ACHN (cell line): ENCODE data around the gene BOK.
"Not testable (repeated sequence)": the region's sequence is repeated elsewhere in the genome, so short reads cannot be mapped to it uniquely, and the experiment has no call there.

ENCODE experiments used
- DNase-seq: peaks from one replicate; pipeline ENCODE4 v3.0.0-alpha.2; 2015
- in situ Hi-C: cut with HindIII; loops from 2 replicates; pipeline ENCODE4 v1.10.0; 2017; ENCODE audit warnings: low sequenced_read_pairs, low pct_ligation_motif_present, low pct_unique_long_range_greater_than_20kb

Gene BOK

DNA sequence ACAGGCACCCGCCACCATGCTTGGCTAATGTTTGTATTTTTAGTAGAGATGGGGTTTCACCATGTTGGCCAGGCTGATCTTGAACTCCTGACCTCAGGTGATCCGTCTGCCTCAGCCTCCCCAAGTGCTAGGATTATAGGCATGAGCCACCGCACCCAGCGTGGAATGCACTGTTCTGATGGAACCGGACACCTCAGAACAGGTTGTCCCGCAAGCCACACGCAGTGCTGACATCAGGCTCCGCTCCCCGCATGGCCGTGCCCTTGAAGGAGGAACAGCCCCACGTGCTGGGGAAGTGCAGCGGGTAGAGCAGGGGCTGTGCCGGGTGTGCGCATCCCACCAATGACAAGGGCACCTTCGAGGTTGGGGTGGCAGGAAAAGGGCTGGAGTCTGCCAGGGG lies 8.7 kb downstream of the BOK start:
- in situ Hi-C loops, DNase-seq: not testable (repeated sequence)

DNA sequence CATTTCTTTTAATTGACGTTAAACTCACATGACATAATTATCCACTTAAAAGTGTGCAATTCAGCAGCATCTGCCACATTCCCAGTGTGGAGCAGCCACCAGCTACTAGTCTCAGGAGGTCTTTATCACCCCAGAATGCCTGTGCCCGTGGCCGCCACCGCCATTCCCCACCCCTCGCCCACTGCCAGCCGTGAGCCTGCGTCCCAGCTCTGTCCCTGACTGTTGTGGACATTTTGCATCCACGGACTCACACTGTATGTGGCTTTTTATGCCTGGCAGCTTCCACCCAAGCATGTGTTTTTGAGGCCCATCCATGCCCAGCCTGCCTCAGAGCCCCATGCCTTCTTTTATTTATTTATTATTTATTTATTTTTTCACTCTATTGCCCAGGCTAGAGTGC lies 9.2 kb downstream of the BOK start:
- in situ Hi-C loops, result no loop called here
- DNase-seq, result no peak

DNA sequence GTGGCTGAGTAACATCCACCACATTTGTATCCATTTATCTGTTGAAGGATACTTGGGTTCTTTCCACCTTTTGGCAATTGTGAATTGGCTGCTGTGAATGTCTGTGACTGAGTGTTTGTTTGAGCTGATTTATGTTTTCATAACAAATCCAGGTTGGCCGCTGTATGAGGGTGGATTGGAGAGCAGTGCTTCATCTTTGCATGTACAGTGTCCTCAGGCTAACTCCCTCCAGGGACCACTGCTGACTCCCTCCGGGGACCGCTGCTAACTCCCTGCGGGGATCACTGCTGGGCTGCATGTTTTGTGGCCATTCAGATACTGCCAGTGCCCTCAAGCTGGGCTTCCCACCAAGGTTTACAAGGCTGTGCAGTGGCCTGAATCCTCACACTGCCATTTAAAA lies 10.2 kb downstream of the BOK start:
- in situ Hi-C loops, result no loop called here
- DNase-seq, result no peak

DNA sequence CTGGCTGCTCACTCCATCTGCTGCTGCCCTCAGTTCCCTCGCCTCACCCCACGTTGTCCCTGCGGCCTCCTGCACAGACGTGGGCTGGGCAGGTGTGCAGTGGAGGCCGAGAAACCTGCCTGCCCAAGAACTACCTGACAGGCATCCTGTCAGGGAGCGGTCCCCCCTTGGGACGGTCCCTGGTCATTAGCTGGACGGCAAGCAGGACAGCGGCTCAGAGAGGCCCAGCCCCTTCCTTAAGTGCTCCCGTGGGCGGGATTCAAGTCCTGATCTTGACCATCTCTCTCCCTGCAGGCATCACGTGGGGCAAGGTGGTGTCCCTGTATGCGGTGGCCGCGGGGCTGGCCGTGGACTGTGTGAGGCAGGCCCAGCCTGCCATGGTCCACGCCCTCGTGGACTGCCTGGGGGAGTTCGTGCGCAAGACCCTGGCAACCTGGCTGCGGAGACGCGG lies 11.3 kb downstream of the BOK start:
- DNase-seq, result no peak

DNA sequence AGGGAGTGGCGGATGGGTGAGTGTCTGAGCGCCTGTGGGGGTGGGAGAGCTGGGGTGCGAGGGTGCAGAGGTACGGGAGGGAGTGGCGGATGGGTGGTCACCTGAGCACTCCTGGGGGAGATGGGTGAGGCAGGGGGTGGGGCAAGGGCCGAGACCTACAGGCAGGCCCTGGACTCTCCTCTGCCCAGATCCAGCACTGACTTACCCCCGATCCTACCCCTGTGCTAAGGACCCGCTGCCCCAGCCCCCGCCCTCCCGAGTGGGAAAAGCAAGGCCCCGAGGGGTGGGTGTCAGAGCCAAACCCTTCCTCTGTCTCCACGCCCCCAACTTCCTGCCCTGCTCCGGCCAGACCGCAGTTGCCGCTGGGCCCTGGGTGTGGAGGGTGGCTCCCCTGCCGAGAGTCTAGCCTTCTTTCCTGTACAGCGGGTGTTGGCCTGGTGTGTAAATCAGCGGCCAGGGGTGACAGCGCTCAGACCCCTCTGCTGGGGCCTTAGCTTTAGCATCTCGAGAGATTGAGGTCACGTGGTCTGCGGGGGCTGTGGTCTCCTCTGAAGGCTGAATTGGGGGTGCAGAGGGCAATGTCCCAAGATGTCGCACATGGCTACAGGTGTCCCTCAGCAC lies 12.5 kb downstream of the BOK start:
- no peak for DNase-seq
- in situ Hi-C loops, result no loop called here

More for the DNA sequence above, 11.3 kb downstream of the BOK start:
- in situ Hi-C loops, result no loop called here

DNA sequence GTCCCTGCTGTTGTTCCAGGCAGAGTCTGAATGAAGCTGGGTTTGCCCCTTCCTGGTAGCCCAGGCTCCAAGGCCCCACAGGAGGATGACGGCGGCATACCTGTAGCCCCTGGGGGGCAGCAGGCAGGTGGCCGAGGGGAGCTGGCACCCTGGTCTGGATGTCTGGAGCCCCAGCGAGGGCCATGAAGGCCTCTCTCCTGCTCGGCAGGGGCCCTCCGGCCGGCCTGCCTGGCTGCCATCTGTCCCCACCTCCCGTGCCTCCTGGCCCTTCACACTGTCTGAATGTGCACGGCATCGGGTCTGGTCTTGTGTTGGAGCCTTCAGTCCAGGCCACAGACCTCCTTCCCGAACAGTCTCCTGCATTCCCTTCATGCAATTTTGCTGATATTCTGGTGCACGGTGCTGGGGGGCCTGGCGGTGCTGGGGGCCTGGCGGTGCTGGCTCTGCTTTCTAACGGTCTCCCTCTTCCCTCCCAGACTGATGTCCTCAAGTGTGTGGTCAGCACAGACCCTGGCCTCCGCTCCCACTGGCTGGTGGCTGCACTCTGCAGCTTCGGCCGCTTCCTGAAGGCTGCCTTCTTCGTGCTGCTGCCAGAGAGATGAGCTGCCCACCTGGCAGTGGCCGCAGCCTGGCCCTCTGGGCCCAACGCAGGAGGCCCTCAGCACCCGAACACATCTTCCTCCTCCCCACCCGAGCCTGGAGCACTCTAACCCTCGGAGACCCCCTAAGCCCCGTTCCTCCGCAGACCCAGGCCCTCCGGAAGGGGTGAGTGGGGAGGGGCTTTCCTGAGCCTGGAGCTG lies 13.5 kb downstream of the BOK start:
- no peak for DNase-seq
- in situ Hi-C loops, result no loop called here

DNA sequence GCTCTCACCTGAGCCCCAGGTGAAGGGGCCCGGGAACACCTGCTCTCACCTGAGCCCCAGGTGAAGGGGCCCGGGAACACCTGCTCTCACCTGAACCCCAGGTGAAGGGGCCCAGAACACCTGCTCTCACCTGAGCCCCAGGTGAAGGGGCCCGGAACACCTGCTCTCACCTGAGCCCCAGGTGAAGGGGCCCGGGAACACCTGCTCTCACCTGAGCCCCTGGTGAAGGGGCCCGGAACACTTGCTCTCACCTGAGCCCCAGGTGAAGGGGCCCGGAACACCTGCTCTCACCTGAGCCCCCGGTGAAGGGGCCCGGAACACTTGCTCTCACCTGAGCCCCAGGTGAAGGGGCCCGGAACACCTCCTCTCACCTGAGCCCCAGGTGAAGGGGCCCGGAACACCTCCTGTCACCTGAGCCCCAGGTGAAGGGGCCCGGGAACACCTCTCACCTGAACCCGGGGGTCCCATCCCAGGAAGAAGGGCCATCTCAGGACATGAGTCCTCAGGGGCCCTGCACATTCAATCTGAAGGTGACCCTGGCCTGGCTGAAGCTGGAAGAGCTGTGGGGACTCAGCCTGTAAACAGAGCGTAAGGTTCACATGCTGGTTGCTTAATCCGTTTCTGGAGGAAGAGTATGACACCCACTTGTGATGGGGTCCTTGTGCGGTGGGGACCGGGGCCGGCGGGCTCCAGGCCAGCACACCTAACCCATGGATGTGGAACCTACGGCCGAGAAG lies 14.5 kb downstream of the BOK start:
- DNase-seq, in situ Hi-C loops: not testable (repeated sequence)

DNA sequence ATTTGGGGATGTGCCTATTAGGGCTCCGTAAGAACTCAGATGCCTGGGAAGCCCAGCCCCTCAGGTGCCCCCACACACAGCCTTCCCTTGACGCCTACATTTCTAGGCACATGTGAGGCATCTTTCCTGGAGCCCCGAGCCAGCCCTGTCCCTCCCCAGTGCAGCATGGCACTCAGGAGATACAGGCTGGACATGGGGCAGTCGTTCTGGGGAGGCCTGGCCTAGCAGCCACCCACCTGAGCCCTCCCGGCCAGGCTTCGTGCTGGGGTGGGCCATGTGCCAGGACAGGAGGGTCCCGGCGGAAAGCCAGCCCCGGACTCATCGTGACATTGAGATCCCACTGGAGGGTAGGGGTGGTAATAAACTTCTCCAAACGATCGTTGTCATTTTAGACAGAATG lies 15.2 kb downstream of the BOK start:
- in situ Hi-C loops, result no loop called here

DNA sequence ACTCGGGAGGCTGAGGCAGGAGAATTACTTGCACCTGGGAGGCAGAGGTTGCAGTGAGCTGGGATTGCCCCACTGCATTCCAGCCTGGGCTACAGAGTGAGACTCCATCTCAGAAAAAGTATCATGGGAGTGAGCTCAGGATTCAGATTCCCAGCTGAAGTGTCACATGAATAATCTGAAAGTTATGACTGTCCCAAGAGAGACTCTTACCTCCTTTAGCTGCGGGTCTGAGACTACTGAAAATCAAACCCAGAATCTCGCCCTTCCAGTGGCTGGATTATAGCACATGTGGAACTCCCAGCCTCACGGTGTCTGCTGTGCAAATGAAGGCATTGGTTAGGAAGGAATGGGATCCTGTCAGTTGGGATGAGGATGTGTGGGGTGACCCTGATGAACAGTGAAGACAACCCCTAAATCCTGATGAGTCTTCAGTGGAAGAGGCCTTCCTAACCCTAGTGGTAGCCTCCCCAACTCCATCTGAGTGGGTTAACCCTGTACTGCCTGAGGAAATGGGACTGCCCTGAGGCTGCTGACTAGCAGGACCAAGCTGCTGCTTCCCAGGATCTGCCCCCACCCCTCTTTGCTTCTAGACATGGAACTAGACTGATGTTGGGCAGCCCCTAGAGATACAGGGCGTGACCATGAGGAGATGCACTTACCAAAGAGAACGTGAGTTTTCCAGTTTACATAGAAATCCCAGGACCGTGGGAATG lies 16.5 kb downstream of the BOK start:
- no peak for DNase-seq
- in situ Hi-C loops, result no loop called here

More for the DNA sequence above, 15.2 kb downstream of the BOK start:
- no peak for DNase-seq

DNA sequence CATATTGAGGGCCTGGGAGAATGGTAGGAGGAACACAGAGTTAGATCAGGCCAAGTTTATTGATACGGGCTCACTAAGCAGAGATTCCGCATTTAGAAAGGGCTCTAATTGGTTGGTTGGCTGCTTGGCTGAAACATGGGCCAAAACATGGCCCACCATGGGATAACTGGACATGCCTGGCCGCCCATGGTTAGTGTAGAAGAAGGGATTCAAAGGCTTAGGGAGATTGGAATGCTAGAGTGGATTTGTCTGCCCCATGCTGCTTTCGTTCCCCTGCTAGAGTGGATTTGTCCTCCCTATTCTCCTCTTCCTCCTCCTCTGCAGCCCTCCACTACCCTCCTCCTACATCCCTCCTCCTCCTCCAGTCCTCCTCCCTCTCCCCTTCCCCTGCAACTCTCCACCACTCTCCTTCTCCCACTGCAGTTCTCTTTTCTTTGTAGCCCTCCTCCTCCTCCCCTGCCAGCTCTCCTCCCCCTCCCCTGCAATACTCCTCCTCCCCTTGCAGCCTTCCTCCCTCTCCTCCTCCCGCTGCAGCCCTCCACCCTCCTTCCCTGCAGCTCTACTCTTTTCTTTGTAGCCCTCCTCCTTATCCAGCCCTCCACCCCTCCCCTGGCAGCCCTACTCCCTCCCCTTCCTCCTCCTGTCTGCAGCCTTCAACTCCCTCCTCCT lies 17.2 kb downstream of the BOK start:
- in situ Hi-C loops, result no loop called here

DNA sequence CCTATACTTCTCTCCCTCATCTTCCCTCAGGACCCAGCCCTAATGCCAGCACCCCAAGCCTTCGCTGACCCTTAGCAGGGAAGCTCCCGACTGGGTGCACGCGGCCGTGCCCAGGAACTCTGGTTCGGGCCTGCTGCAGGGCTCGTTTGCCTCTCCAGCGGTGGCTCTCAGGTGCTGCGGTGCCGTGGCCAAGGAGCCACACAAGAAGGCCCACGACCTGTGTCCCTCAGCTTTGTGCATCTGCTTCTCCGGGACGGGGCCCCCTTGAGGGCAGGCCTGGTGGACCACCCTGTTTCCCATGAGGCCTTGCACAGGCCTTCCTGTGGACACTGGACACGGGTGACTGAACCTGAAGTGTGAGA lies 17.7 kb downstream of the BOK start:
- DNase-seq, result no peak
- in situ Hi-C loops, result no loop called here

More for the DNA sequence above, 17.2 kb downstream of the BOK start:
- DNase-seq, result no peak

DNA sequence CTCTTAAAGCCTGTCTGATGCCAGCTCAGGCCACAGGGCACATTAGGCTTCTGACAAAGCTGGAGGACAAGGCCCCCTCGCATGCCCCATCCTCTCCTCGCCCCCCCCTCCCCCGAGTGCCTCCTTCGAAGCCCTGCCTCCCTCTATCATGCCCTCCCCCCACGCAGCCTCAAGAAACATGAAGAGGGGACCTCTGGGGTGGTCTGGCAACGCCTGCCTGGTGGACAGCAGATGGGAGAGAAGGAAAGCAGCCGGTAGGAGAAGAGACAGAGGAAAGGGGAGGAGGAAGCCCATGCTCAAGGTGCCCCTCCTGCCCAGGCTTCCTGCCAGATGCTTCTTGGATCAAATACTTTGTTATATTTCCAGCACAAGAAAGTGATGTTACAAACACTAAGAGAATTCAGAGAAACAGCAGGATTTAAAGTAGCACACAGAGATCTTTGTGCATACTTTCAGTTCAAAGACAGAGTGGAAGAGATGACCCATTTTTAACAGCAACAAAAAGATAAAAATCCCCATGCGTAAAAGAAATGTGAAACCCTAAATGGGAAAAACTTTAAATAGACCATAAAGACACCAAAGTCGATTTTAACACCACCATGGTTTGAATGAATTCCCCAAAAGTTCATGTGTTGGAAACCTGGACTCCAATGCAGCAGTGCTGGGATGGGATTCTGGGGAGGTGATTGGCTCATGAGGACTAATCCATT lies 19.0 kb downstream of the BOK start:
- in situ Hi-C loops, result no loop called here
- no peak for DNase-seq

DNA sequence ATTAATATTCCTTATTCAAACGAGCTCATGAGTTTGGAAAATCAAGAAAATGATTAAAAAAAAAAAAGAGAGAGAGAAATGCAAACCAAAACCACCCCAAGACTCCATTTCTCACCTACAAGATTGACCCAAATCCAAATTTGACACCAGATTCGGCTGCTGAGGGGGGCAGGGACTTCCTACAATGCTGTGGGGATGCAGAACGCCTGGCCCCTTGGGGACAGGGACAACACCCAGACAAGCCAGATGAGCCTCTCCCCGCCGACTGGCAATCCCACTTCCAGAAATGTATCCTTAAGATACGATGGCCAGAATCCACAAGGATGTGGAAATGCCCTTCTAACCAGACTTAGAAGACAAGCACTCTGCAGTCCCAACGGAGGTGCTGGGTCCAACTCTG lies 20.7 kb downstream of the BOK start:
- no peak for DNase-seq
- in situ Hi-C loops, result no loop called here

DNA sequence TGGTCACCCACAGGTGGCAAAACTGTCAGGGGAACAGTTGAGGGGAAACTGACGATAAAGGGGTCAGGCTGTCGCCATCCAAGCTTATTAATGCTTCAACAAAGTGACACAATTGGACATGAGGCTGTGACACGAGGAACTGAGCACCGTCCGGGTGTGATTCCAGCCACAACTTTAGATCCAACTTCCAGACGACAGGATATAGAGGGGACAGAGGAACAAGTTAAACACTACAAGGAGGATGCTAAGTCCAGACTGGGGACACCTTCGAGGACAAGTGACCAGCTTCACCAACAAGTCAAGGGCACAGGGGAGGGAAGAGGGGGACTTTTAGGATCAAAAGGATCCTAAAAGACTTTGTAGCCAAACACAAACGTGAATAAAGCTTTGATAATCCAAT lies 23.8 kb downstream of the BOK start:
- in situ Hi-C loops, result no loop called here
- no peak for DNase-seq

DNA sequence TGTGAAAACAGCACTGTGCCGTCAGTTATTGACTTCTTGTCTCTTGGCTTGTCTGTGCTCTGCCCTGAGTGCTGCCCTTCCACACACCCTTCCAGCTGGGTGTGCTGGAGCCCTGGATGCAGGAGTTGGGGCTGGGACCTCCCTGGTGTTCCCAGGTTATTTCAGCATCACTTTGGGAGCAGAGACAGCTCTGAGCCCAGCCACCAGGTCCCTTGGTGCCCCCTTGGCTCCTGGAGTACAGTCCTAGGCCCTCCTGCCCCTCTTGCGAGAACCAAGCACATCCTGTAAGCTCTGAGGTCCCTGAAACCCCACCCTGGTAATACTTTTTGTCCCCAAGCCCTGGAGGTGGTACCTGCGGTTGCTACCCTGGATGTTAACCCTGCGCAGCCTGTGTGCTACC lies 24.3 kb downstream of the BOK start:
- no peak for DNase-seq

DNA sequence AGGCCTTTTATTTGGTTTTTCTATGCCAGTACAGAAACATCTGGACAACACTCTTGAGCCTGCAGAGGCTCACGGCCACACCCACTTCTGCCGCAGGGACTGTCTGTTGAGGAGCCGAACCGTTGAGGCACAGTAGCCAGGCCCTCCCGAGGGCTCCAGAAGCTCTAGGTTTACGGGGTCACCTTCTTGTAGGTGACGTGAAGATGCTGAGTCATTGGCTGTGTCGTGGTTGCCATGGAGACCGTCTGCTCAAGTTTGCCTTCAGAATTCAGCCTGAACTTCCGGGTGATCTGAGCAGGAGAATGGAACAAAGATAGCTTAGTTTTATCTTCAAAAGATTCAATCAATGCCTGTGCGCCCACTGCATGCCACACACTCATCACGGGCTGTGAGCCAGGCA lies 25.9 kb downstream of the BOK start:
- no peak for DNase-seq
- in situ Hi-C loops, result no loop called here

More for the DNA sequence above, 24.3 kb downstream of the BOK start:
- in situ Hi-C loops, result no loop called here

DNA sequence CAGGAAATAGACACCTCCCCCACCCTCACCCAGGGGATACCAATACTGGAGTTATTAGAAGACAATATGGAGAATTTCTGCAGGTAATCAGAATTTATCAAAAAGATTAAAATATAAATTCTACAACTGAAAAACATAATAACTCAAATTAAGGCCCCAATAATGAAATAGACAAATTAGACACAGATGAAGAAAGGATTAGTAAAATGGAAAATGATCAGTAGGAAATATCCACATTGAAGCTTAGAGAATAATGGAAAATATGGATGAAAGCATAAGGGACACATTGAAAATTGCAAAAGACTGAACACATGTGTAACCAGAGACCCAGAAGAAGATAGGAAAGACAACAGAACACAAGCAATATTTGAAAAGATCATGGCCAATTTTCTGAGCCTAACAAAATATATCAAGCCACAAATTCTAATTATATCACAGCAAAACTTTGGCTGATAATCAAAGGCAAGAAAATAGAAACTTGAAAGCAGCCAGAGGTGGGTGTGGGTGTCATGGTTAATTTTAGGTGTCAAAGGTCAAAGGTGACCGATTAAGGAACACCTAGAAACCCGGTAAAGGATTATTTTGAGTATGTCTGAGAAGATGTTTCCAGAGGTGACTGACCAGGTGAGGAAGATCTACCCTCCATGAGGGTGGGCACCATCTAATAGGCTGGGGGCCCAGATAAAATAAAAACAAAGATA lies 28.2 kb downstream of the BOK start:
- no peak for DNase-seq
- in situ Hi-C loops, result no loop called here
